Stimulated activated effector memory CD8-positive, alpha-beta T cell treated with anti-CD3 and anti-CD28 coated beads, Interleukin-12 subunit alpha, Interleukin-12 subunit beta, amount 100 ng/mL, for 72 hours (primary cell): ENCODE measurements around the gene HYCC1.
A peak's percentile ranks its signal among the peaks of the same experiment; 100 is the strongest.

Experiments
- ATAC-seq: fragments of 150-1000 bp; cut with Tn5 transposase; 2 replicates; pipeline ENCODE4 v1.10.0; 2021
- DNase-seq, 2 donors: peaks; one replicate each; pipeline ENCODE4 v3.0.0; 2021 to 2022; ENCODE audit warnings: low spot score in 2 of 2
- H3K27ac Mint-ChIP-seq: one replicate; pipeline ENCODE4 v1.8.0; 2022; ENCODE audit warnings: mild to moderate bottlenecking, mixed read lengths
- H3K36me3 Mint-ChIP-seq: one replicate; pipeline ENCODE4 v1.8.0; 2022; ENCODE audit warnings: mild to moderate bottlenecking, mixed read lengths
- H3K4me1 Mint-ChIP-seq: one replicate; pipeline ENCODE4 v1.8.0; 2022; ENCODE audit warnings: mixed read lengths
- H3K4me3 Mint-ChIP-seq: one replicate; pipeline ENCODE4 v1.8.0; 2022; ENCODE audit warnings: mild to moderate bottlenecking, mixed read lengths
- H3K9me3 Mint-ChIP-seq: one replicate; pipeline ENCODE4 v1.8.0; 2022; ENCODE audit warnings: mixed read lengths

Gene HYCC1

DNA sequence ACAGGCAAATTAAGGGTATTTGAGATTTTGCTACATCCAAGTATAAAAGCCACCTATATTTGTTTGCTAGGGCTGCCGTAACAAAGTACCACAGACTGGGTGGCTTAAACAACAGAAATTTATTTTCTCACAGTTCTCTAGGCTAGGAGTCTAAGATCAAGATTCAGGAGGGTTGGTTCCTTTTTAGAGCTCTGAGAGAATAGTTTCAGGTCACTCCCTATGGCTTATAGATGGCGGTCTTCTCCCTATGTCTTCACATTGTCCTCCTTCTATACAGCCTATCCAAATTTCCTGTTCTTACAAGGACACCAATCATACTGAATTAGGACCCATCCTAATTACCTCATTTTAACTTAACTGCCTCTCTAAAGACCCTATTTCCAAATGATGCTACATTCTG, 11.2 kb downstream of the HYCC1 start:
- Mint-ChIP-seq H3K36me3 (no peaks in the 10 kb centered on the region), H3K4me1 (peaks cover 14% of the 10 kb centered on the region)

DNA sequence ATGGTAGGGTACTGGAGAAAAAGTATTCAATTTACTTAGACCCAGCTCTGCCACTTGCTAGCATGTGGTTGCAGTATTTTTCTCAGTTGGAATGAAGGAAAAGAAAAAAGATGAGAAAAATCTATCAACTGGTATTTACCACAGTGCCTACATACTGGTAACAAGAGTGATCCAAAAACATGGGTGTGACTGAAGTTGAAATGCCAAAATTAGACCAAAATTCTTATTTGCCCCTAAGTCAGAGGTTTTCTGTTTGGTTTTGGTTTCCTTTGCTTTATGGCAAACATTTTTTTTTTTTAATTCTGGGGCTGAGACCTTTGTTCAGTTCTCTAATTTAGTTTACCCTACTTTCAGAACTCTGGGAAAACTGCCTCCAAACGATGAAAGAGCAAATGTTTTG, 12.3 kb downstream of the HYCC1 start:
- Mint-ChIP-seq H3K4me3 (no peak overlapping the region), H3K9me3 (no peaks in the 10 kb centered on the region), H3K27ac (no peak overlapping the region), H3K4me1 (peaks cover 14% of the 10 kb centered on the region), H3K36me3 (no peaks in the 10 kb centered on the region)
- ATAC-seq: peak; percentile 50
- no peak for DNase-seq

More for the DNA sequence above, 11.2 kb downstream of the HYCC1 start:
- DNase-seq (no peak), ATAC-seq (no peak)
- Mint-ChIP-seq H3K4me3 (no peak overlapping the region), H3K27ac (no peak overlapping the region), H3K9me3 (no peaks in the 10 kb centered on the region)

DNA sequence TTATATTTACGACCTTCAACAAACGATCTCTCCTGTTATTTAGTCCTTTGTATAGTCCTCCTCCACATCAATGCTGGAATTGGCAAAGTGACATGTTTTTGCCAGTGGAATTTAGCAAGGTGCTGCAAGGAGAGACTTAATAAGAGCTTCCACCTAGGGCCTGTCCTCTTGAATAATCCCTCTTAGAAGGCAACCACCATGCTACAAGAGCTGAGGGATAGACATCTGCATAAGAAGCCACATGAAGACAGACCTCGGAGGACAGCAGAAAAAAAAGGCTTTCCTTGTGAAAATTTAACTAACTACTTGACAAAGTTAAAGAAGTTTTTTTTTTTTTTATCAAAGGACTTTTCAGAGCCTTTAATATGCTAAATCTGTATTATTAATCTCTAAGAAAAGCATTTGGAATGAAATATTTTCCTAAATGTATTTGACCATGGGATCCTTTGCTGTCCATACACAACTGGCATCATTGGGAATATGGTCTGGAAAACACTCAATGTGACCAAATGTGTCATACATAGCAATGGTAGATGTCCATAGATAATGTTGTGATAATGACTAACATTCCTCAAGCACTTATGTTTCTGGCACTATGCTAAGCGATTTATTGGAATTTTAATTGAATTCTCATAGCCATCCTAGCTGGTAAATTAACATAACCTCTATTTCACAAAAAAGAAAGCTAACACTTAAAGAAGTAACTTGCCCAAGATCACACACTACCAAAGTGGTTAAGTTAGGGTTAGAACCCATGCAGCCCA, 13.2 kb downstream of the HYCC1 start:
- Mint-ChIP-seq H3K36me3 (no peaks in the 10 kb centered on the region), H3K4me1 (peaks cover 12% of the 10 kb centered on the region), H3K9me3 (no peaks in the 10 kb centered on the region), H3K4me3 (no peak overlapping the region), H3K27ac (no peak overlapping the region)
- no peak for DNase-seq
- ATAC-seq: no peak

DNA sequence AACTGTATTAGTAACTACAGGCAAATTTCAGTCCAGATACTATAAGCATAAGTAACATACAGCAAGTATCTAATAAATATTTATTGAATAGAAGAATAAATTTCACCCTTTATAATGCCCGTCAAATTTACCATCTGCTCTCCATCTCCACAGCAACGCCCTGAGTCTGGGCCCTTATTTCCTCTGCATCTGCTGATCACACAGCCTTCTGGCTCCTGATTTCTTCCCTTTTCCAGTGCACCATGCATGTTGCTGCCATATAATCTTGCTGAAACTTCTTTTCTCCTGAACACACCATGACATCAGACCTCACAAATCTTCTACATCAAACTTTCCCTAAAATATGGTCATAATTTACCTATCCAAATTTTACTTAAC, 15.4 kb downstream of the HYCC1 start:
- no peaks in the 10 kb centered on the region for H3K36me3 Mint-ChIP-seq
- ATAC-seq (no peak), DNase-seq (no peak)
- no peak overlapping the region for H3K27ac Mint-ChIP-seq
- H3K9me3 Mint-ChIP-seq: no peaks in the 10 kb centered on the region
- H3K4me3 Mint-ChIP-seq: no peak overlapping the region
- H3K4me1 Mint-ChIP-seq: peaks cover 25% of the 10 kb centered on the region

DNA sequence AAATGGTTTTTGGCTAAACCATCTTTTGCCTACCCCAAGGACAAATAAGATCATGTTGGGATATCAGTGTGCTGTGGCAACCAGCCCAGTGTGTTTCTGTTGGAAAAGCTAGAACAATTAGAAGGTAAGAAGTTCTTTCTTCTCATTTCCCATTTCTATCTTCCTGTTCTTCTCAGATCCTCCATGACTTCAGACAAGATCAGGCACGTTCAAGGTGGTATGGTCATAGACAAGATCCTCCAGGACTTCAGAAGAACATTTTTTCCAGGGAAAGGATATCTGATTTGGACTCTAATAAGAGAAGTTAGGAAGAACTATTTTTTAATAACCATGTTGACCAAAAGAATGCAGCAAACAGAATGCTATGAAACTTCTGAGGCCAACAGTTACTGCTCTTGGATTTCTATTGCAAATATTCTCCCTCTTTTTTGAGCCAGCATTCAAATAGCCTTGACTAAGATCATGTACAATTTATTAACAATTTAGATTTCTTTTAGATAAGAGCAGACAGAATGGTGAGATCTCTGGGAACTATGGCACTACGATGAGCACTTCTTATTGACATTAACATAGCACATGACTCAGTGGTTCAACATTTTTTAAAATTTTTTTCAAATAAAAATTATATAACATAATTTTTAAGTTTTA, 15.9 kb downstream of the HYCC1 start:
- Mint-ChIP-seq H3K36me3 (no peaks in the 10 kb centered on the region), H3K27ac (no peak overlapping the region), H3K4me1 (peaks cover 30% of the 10 kb centered on the region), H3K4me3 (no peak overlapping the region), H3K9me3 (no peaks in the 10 kb centered on the region)
- no peak for ATAC-seq
- DNase-seq: no peak

DNA sequence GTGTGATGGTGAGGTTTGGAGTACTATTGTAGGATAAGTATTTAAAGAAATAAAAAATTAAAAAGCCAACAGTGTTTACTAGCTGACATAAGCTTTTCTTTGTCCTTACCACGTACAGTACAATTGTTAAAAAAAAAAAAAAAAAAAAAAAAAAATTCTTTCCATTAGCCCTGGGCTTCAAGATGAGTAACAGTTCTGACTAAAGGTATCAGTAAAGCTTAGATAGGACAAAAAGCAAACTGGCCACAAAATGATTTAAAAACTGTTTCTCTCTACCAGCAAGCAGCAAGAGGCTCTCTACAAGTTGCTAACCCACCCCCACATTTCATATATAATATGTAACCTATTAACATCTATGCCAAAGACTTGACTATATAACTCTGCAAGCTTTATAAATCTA, 17.5 kb downstream of the HYCC1 start:
- DNase-seq (no peak), ATAC-seq (peak; percentile 58)
- Mint-ChIP-seq H3K4me3 (no peak overlapping the region), H3K4me1 (peaks cover 33% of the 10 kb centered on the region), H3K9me3 (no peaks in the 10 kb centered on the region), H3K27ac (no peak overlapping the region), H3K36me3 (no peaks in the 10 kb centered on the region)

GRCh38 chr7:22995011-22995410, 18.9 kb downstream of the HYCC1 start:
- Mint-ChIP-seq H3K27ac (no peak overlapping the region), H3K9me3 (no peaks in the 10 kb centered on the region), H3K36me3 (no peaks in the 10 kb centered on the region), H3K4me1 (peaks cover 28% of the 10 kb centered on the region), H3K4me3 (no peak overlapping the region)
- no peak for DNase-seq
- peak; percentile 78 for ATAC-seq

DNA sequence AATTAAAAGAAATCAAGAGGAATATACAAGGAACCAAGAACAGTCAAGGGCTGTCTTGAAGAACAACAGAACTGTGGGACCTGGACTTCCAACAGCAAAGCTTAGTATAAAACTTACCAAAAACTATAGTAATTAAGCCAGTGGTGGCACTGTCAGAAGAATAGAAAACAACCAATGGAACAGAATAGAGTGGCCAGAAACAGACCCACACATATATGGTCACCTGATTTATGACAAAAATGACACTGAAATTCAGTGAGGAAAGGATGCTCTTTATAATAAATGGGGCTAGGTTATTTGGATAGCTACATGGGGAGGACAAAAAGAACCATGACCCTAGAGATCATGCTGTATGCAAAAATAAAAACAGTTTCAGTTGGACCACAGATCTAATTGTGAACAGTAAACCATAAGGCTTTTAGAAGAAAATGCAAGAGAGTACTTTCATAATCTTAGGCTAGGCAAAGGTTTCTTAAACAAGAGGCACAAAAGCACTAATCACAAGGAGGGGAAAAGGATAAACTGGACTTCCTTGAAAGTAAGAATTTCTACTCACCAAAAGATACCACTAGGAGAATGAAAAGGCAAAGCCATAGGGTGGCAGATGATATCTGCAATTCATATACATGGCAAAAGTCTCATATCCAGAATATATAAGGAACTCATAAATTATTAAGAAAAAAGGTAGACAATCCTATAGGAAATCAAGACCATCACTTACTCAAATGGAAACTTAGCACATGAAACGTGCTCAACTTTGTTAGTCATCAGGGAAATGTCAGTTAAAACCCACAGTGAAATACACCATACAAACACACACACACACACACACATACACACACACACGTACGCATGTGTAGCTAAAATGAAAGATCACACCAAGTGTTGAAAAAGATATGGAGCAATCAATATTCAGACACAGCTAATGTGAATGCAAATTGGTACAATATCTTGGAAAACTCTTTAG, 20.8 kb downstream of the HYCC1 start:
- Mint-ChIP-seq H3K4me3 (peak overlapping the region; percentile 8), H3K4me1 (peaks cover 34% of the 10 kb centered on the region)

GRCh38 chr7:22990588-22990949, 23.4 kb downstream of the HYCC1 start:
- Mint-ChIP-seq H3K36me3 (no peaks in the 10 kb centered on the region), H3K27ac (no peak overlapping the region), H3K9me3 (no peaks in the 10 kb centered on the region), H3K4me3 (no peak overlapping the region), H3K4me1 (peaks cover 32% of the 10 kb centered on the region)
- ATAC-seq: no peak
- no peak for DNase-seq

More for the DNA sequence above, 20.8 kb downstream of the HYCC1 start:
- H3K36me3 Mint-ChIP-seq: no peaks in the 10 kb centered on the region
- peak; percentile 65 for ATAC-seq
- H3K27ac Mint-ChIP-seq: no peak overlapping the region
- H3K9me3 Mint-ChIP-seq: no peaks in the 10 kb centered on the region
- no peak for DNase-seq

DNA sequence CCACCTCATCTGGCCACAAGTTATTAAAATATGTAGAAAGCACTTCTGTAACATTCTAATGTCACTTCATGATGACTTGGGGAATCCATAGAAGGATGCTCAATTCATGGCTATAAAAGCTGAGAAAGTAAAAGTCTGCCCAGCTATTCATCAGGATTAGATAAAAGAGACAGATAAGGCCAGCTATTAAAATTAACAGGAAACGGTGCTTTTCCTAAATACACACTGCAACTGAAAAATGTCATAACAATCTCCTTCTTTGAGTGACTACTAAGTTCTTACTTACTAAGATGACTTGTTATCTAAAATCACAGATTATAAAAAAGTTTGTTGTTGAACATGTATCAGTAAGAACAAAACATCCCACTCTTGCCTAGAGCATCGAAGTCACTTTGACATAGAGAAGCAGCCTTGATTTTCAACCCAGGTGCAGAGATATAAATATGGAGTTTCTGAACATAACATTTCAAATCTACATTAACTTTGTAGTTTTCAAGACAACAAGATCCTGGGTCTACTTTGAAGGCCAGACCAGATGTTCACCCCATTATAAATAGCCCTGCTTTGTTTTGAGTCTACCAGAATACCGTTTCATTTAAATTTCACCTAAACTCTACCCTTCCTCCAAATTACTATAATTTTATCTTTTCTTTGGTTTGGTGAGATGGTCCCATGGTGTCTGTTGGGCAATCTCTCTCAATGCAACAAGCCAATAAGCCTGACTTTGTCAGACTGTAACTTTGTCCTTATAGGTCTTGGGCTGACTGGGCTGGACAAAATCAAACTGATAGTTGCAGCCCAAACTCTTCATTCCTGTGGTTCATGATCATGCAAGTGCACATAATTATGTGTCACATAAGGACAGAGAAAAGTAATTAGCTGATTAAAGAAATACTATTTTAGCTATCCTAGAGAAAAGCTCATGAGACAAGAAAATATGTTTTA, 24.0 kb downstream of the HYCC1 start:
- Mint-ChIP-seq H3K9me3 (no peaks in the 10 kb centered on the region), H3K4me1 (peaks cover 26% of the 10 kb centered on the region), H3K27ac (no peak overlapping the region), H3K4me3 (no peak overlapping the region), H3K36me3 (no peaks in the 10 kb centered on the region)
- DNase-seq (no peak), ATAC-seq (no peak)

GRCh38 chr7:22985436-22985835, 28.5 kb downstream of the HYCC1 start:
- H3K27ac Mint-ChIP-seq: no peak overlapping the region
- peaks cover 7% of the 10 kb centered on the region for H3K36me3 Mint-ChIP-seq
- no peak for DNase-seq
- H3K9me3 Mint-ChIP-seq: no peaks in the 10 kb centered on the region
- peaks cover 6% of the 10 kb centered on the region for H3K4me1 Mint-ChIP-seq
- no peak overlapping the region for H3K4me3 Mint-ChIP-seq
- ATAC-seq: no peak

DNA sequence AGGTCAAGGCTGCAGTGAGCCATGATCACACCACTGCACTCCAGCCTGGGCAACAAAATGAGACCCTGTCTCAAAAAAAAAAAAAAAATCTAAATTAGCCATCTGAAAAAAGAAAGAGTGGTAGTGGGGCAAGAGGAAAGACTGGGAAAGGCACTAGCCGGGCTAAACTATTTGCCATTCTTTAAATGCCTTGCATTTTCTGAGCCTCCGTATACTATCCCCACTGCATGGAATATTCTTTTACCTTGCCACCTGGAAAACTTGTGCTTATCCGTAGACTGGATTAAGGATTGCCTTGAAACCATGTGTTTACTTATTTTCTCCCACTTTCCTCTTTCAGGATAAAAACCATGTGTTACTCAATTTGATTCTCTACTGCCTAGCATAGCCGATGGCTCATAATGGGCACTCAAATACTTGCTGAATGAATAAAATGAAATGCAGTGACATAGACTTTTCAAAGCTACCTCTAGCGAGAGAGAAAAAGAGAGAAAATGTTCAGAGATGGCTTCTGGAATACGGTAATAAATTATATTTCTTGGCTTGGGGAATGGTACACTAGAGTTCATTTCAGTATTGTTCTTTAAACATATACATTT, 30.6 kb downstream of the HYCC1 start:
- DNase-seq (no peak), ATAC-seq (no peak)
- no peaks in the 10 kb centered on the region for H3K9me3 Mint-ChIP-seq
- no peak overlapping the region for H3K27ac Mint-ChIP-seq
- H3K36me3 Mint-ChIP-seq: peaks cover 7% of the 10 kb centered on the region
- no peaks in the 10 kb centered on the region for H3K4me1 Mint-ChIP-seq
- H3K4me3 Mint-ChIP-seq: no peak overlapping the region

GRCh38 chr7:22980422-22980821, 33.5 kb downstream of the HYCC1 start:
- H3K9me3 Mint-ChIP-seq: no peaks in the 10 kb centered on the region
- H3K4me1 Mint-ChIP-seq: no peaks in the 10 kb centered on the region
- no peak overlapping the region for H3K27ac Mint-ChIP-seq
- ATAC-seq: no peak
- H3K36me3 Mint-ChIP-seq: peaks cover 15% of the 10 kb centered on the region
- no peak for DNase-seq
- H3K4me3 Mint-ChIP-seq: no peak overlapping the region

- H3K4me3 Mint-ChIP-seq: no peak overlapping the region
- peaks cover 20% of the 10 kb centered on the region for H3K36me3 Mint-ChIP-seq
- no peak for DNase-seq
- no peak for ATAC-seq
- no peaks in the 10 kb centered on the region for H3K4me1 Mint-ChIP-seq
- no peaks in the 10 kb centered on the region for H3K9me3 Mint-ChIP-seq
- no peak overlapping the region for H3K27ac Mint-ChIP-seq
These were observed 34.1 kb downstream of the HYCC1 start for GRCh38 chr7:22979861-22980260.
